IPS DF 4.7 (cell line): ENCODE data around the gene NFE2L1.
"Not testable (repeated sequence)": the region's sequence is repeated elsewhere in the genome, so short reads cannot be mapped to it uniquely, and the experiment has no call there.

ENCODE experiments used
- DNase-seq: peaks from one replicate; pipeline ENCODE4 v3.0.0-alpha.2; 2013; ENCODE audit warnings: low spot score; ENCODE audit errors: extremely low read depth

The NFE2L1 gene

GRCh38 chr17:48023400-48024148, 24.6 kb upstream of the NFE2L1 start:
- DNase-seq: no peak

- DNase-seq: no peak
These were observed 23.8 kb upstream of the NFE2L1 start for GRCh38 chr17:48024149-48025039.

GRCh38 chr17:48025040-48025903, 22.9 kb upstream of the NFE2L1 start:
- DNase-seq: no peak

- DNase-seq: no peak
These were observed 22.2 kb upstream of the NFE2L1 start for GRCh38 chr17:48025904-48026501.

DNA sequence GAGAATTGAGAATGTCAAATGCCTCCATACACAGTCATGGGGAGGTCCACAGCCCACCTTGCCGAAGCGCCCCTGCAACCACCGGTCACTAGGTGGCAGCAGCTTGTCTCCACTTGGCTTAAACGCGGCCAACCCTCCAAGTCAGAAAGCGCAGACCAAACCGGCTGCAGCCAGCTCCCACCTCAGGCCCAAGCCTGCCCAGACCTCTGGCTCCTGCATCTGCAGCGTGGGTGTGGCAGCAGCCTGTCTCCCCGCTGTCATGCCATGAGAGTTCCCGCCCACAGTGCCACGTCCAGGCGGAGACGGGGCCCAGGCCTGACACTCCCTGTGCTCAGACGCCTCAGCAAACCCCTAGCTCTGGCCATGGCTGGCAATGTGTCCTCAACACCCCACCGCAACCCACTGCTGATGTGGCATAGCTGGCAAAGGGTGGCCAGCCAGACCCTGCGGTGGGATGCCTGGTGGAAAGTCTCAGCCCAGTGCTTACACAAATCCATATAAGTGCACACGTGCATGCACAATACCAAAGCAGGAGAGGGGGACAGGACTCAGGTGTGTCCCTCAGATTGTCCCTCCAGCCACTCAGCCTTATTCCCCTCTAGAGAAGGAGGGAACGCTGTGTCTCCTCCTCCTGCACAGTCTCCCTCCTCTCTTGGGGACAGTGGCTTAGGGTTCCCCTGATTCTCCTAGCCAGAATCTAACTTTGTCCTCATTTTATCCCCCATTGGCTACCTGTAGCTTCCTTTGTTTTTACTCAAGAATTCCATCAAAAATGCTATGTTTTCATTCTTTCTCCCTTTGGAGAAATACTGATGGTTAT, 21.4 kb upstream of the NFE2L1 start:
- no peak for DNase-seq

DNA sequence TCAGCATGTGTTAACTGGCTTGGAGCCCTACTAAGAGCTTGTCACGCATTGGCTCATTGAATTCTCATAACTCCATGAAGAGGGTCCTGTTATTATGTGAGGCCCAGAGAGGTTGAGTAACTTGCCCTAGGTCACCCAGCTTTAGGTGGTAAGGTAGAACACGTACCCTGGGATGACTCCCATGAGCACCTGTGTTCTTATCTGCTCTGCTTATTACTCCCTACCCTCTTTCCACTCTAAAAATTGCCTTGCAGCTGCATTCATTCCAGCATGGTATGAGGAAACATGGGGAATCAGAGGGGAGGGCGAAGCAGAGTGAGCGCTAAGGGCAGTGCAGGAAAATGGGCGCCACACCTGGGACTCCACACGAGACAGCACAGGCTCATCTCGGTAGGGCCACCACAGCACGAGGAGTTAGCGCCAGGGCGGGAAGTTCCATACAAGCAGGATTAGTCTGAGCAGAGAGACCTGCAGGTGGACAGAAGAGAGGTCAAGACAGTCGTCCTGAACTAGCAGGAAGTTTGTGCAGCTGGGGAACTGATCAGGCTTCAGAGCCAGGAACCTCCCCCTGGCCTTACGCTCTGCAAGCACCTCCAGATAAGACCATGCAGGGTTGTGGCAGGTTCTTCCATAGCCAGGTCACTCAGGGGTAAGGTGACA, 20.7 kb upstream of the NFE2L1 start:
- no peak for DNase-seq

DNA sequence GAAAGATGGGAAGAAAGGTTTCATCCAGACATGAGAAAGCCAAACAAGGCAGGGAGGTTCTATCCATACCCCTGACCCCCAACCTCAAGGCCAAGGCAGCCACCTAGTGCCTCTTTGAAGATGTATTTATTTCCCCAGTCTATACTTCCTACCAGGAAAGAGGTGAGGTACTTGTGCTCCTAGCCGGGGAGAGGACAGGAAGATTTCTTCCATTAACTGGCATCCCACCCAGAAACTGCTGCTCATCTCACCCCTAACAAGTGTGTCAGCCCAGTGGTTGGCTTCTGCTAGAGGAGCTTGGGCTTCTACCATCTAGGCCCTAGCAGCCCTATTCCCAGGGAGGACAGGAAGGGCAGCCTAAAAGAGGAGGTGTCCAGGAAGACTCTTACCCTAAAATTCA, 19.4 kb upstream of the NFE2L1 start:
- no peak for DNase-seq

DNA sequence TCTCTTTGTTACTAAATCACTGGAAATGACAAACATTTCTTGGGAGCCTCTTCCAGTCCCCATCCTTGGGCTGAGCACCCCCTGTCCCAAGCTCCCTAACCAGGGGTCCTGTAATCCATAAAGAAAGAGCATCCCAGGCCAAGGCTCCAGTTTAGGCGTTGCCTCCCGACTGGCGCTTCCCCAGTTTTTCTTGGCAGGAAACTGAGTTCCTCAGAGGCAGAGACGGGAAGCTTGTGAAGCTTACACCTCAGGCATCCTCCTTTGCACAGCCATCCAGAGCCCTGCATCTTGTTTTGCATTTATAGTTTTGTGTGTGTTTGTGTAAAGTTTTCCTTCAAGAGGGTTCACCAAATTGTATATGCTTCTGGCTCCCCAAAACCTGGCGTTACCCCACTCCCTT, 17.6 kb upstream of the NFE2L1 start:
- DNase-seq: no peak

DNA sequence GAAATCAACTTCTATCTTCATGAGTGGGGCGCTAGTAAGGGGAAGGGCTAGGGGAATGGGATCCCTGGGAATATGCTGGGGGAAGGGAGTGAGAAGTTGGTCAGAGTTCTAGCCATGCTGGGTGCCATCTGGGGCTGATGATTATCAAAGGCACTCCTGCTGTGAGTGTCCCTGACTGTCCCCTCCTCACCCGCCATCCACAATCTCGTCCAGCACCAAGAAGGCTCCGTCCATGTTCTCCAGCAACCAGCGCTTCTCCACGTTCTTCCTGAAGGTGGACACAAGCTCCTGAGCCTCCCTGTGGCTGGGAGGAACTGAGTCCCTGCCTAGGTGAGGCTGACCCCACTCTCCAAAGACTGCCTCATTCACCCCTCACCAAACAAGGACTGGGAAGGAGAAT, 16.2 kb upstream of the NFE2L1 start:
- DNase-seq: no peak

GRCh38 chr17:48034734-48035133, 13.4 kb upstream of the NFE2L1 start:
- DNase-seq: not testable (repeated sequence)

DNA sequence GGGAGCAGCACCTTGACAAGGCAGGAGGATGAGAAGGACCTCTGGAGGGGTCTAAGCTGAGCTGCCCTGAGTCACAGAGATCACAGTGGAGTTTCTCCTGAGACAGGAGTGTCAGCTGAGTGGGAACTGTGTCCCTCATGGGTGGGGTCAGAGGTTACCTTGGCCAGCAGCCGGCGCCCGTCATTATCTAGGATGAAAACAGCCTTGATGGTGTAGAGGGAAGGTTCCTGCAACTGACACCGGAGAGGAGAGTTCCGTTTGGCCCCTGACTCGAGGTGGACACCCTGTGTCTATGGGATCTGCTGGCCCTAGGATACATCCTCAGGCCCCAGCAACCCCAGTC, 11.5 kb upstream of the NFE2L1 start:
- no peak for DNase-seq

- no peak for DNase-seq
These were observed 10.9 kb upstream of the NFE2L1 start, which contains the start of gene COPZ2 for GRCh38 chr17:48037036-48037837. Gene COPZ2, minus strand, starts transcription at chr17:48037797. Its CDS starts 20 bp downstream, at chr17:48037777.

DNA sequence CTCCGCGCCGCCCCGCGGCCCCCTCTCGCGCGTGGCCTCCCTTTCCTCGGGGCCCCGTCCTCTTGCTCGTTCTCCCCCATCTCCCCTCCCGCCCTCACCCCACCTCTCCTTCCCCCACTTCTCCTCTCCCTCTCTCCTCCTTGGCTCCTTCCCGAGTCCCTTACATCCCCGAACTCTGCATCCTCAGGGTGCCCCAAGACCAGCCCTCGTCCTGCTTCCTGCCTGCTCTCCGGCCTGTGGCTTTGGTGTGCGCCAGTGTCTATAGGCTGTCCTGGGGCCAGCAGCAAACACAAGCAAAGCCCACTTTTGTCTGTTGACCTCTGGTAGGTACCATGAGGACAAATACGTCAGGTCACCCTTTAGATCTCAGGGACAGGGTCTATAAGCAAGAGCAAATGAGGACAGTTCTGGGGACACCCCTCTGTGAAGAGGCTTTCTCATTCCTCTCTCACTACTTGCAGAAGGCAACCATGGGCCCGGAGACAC, 10.3 kb upstream of the NFE2L1 start:
- no peak for DNase-seq

DNA sequence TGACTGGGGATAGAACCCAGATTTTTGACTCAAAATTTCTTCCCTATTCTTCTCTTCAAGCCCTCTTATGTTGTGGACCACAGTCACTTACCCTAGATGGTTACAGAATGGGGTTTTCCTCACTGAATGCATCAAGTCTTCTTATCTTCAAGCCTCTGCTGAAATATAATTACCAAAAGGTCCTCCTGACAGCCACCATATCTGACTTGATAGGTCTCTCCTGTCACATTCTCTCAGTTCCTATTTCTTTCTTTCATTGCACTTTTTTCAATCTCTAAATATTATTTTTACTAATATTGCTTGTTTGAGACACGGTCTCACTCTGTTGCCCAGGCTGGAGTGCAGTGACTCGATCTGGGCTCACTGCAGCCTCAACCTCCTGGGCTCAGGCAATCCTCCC, 9.5 kb upstream of the NFE2L1 start:
- DNase-seq: no peak

- DNase-seq: no peak
These were observed 5.0 kb upstream of the NFE2L1 start for GRCh38 chr17:48043176-48043575.

- no peak for DNase-seq
These were observed 3.3 kb upstream of the NFE2L1 start for GRCh38 chr17:48044851-48045250.

- no peak for DNase-seq
These were observed 2.7 kb upstream of the NFE2L1 start for GRCh38 chr17:48045316-48046001.

DNA sequence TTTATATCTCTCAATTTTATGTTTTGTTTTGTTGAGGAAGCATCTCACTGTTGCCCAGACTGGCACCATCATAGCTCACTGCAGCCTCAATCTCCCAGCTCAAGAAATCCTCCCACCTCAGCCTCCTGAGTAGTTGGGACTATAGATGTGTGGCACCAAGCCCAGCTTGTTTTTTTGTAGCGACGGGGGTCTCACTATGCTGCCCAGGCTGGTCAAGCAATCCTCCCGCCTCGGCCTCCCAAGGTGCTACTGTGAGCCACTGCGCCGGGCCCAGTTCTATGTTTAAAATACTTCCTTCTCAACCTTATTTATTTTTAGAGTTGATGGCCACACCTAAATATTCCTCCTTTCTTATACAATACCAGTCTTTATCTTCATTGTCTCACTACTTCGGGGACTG, 1.9 kb upstream of the NFE2L1 start:
- no peak for DNase-seq
